GM21529 (cell line): Measurements from ENCODE around the gene EGFLAM.

Source experiments
- ATAC-seq: cut with Tn5 transposase; IDR thresholded peaks from one replicate; pipeline ENCODE4 v1.9.1; 2021; ENCODE audit not compliant: unreplicated experiment

EGFLAM gene

GRCh38 chr5:38258319-38259061 lies at the start of gene EGFLAM:
TSS of gene EGFLAM (plus strand) at chr5:38258559. CDS start at chr5:38258755, 196 bp downstream.
- no peak for ATAC-seq

GRCh38 chr5:38208782-38209378 lies 49.5 kb upstream of the EGFLAM start:
- ATAC-seq, result no peak

- no peak for ATAC-seq
Measured at GRCh38 chr5:38210676-38211353, 47.5 kb upstream of the EGFLAM start.

- ATAC-seq, result no peak
Measured at GRCh38 chr5:38211354-38211710, 47.0 kb upstream of the EGFLAM start.

- no peak for ATAC-seq
Measured at GRCh38 chr5:38212307-38212706, 46.1 kb upstream of the EGFLAM start.

GRCh38 chr5:38226091-38226490 lies 32.3 kb upstream of the EGFLAM start:
- ATAC-seq, result no peak

- no peak for ATAC-seq
Measured at GRCh38 chr5:38228914-38229313, 29.4 kb upstream of the EGFLAM start.

- no peak for ATAC-seq
Measured at GRCh38 chr5:38234737-38235136, 23.6 kb upstream of the EGFLAM start.

GRCh38 chr5:38237681-38238080 lies 20.7 kb upstream of the EGFLAM start:
- ATAC-seq, result no peak

GRCh38 chr5:38240212-38240611 lies 18.1 kb upstream of the EGFLAM start:
- ATAC-seq, result no peak

- no peak for ATAC-seq
Measured at GRCh38 chr5:38241655-38242054, 16.7 kb upstream of the EGFLAM start.

GRCh38 chr5:38245307-38245706 lies 13.1 kb upstream of the EGFLAM start:
- ATAC-seq, result no peak

- ATAC-seq, result no peak
Measured at GRCh38 chr5:38249301-38249700, 9.1 kb upstream of the EGFLAM start.

- ATAC-seq, result no peak
Measured at GRCh38 chr5:38249812-38250211, 8.5 kb upstream of the EGFLAM start.

GRCh38 chr5:38250763-38251448 lies 7.5 kb upstream of the EGFLAM start:
- no peak for ATAC-seq

- no peak for ATAC-seq
Measured at GRCh38 chr5:38253759-38254158, 4.6 kb upstream of the EGFLAM start.

GRCh38 chr5:38257308-38258041 lies 884 bp upstream of the EGFLAM start:
- ATAC-seq, result no peak

- ATAC-seq, result no peak
Measured at GRCh38 chr5:38258042-38258318, 379 bp upstream of the EGFLAM start.

- ATAC-seq, result no peak
Measured at GRCh38 chr5:38259062-38259808, 876 bp downstream of the EGFLAM start.

- no peak for ATAC-seq
Measured at GRCh38 chr5:38259809-38260160, 1.4 kb downstream of the EGFLAM start.

- no peak for ATAC-seq
Measured at GRCh38 chr5:38263983-38264382, 5.6 kb downstream of the EGFLAM start.
